IMR-90 (cell line): ENCODE data around the gene ITCH. TPM values are rescaled to one million over a fixed set of nuclear protein-coding genes. Genes with fewer than 3 reads are reported as not detected.

Experiments
- ATAC-seq: fragments of 200-7000 bp; cut with Tn5 transposase; 2 replicates; pipeline ENCODE4 v1.9.1; 2020; ENCODE audit warnings: low read depth, mild to moderate bottlenecking, moderate library complexity
- BruUV-seq: library from RNA; stranded (reverse); fragments of 400-500 nt; replicated peaks from 2 replicates; lab custom pipeline; 2021; lab: Mats Ljungman, UMichigan
- CTCF ChIA-PET: fragments of 300-600 bp; formaldehyde crosslinking; extraction: SDS; loops from one replicate; lab custom pipeline; 2021; ENCODE audit warnings: antibody characterized with exemption; lab: Yijun Ruan, JAX
- POLR2A ChIA-PET: fragments of 300-600 bp; sonication (Branson Sonifier 250); formaldehyde crosslinking; loops from one replicate; lab custom pipeline; 2022; ENCODE audit warnings: antibody characterized with exemption; ENCODE audit not compliant: unreplicated experiment; lab: Charles Lee
- DNase-seq: peaks from one replicate; pipeline ENCODE4 v3.0.0; 2013
- H2AFZ ChIP-seq: replicated peaks from 2 replicates; pipeline ENCODE3; 2013; ENCODE audit warnings: low read length, mild to moderate bottlenecking; ENCODE audit not compliant: poor library complexity
- H2AK5ac ChIP-seq: 2 replicates; pipeline ENCODE4 v1.6.1; 2013; ENCODE audit warnings: low read depth, low read length, inconsistent platforms
- H2AK9ac ChIP-seq: replicated peaks from 2 replicates; pipeline ENCODE3; 2013; ENCODE audit warnings: mild to moderate bottlenecking, low read depth, low read length, moderate library complexity; ENCODE audit not compliant: poor library complexity
- H2BK120ac ChIP-seq: 2 replicates; pipeline ENCODE4 v1.6.1; 2013; ENCODE audit warnings: low read depth, low read length, inconsistent platforms
- H2BK15ac ChIP-seq: 3 replicates; pipeline ENCODE4 v1.6.1; 2013; ENCODE audit warnings: low read depth, low read length, inconsistent platforms
- H2BK20ac ChIP-seq: 2 replicates; pipeline ENCODE4 v1.6.1; 2013; ENCODE audit warnings: low read depth, mild to moderate bottlenecking, inconsistent platforms, low read length, moderate library complexity
- H2BK5ac ChIP-seq: 2 replicates; pipeline ENCODE4 v1.6.1; 2013; ENCODE audit warnings: mild to moderate bottlenecking, low read depth, low read length, inconsistent platforms; ENCODE audit not compliant: poor library complexity, severe bottlenecking
- H3K14ac ChIP-seq: replicated peaks from 2 replicates; pipeline ENCODE4 v1.6.1; 2013; ENCODE audit warnings: low read depth, low read length, inconsistent platforms
- H3K18ac ChIP-seq: 2 replicates; pipeline ENCODE4 v1.6.1; 2013; ENCODE audit warnings: low read depth, low read length, control low read depth
- H3K23ac ChIP-seq: 2 replicates; pipeline ENCODE4 v1.6.1; 2013; ENCODE audit warnings: low read depth, low read length, inconsistent platforms
- H3K27ac ChIP-seq: 2 replicates; pipeline ENCODE4 v1.5.1; 2013; ENCODE audit warnings: mild to moderate bottlenecking, control low read depth, low read length; ENCODE audit not compliant: insufficient read depth
- H3K27me3 ChIP-seq: 2 replicates; pipeline ENCODE4 v1.6.1; 2013; ENCODE audit warnings: low read length; ENCODE audit not compliant: control insufficient read depth, insufficient read depth
- H3K36me3 ChIP-seq: 2 replicates; pipeline ENCODE4 v1.6.1; 2013; ENCODE audit warnings: low read length, mixed read lengths; ENCODE audit not compliant: control insufficient read depth, insufficient read depth
- H3K4ac ChIP-seq: 2 replicates; pipeline ENCODE4 v1.6.1; 2013; ENCODE audit warnings: low read depth, low read length, inconsistent platforms
- H3K4me1 ChIP-seq: 2 replicates; pipeline ENCODE4 v1.6.1; 2013; ENCODE audit warnings: low read length, mixed read lengths; ENCODE audit not compliant: control insufficient read depth, insufficient read depth
- H3K4me2 ChIP-seq: 2 replicates; pipeline ENCODE4 v1.6.1; 2013; ENCODE audit warnings: low read depth, mild to moderate bottlenecking, control low read depth, low read length, moderate library complexity
- H3K4me3 ChIP-seq: 2 replicates; pipeline ENCODE4 v1.5.1; 2013; ENCODE audit warnings: low read depth, mild to moderate bottlenecking, control low read depth, low read length, moderate library complexity; ENCODE audit not compliant: insufficient read depth
- H3K56ac ChIP-seq: 2 replicates; pipeline ENCODE4 v1.6.1; 2013; ENCODE audit warnings: low read length, inconsistent platforms; ENCODE audit not compliant: insufficient read depth; ENCODE audit errors: extremely low read depth
- H3K79me1 ChIP-seq, 2 experiments: 2 replicates each; pipeline ENCODE4 v1.6.1; 2013; ENCODE audit warnings: low read length in 2 of 2, inconsistent platforms in 1 of 2, low read depth in 1 of 2
- H3K9ac ChIP-seq: 2 replicates; pipeline ENCODE4 v1.6.1; 2013; ENCODE audit warnings: low read depth, low read length, control low read depth
- H3K9me1 ChIP-seq: 2 replicates; pipeline ENCODE4 v1.6.1; 2013; ENCODE audit warnings: low read length, inconsistent platforms; ENCODE audit not compliant: insufficient read depth
- H3K9me3 ChIP-seq: 2 replicates; pipeline ENCODE4 v1.6.1; 2013; ENCODE audit warnings: low read length; ENCODE audit not compliant: control insufficient read depth, insufficient read depth
- H4K20me1 ChIP-seq: 2 replicates; pipeline ENCODE4 v1.6.1; 2013; ENCODE audit warnings: low read length, inconsistent platforms; ENCODE audit not compliant: insufficient read depth
- H4K5ac ChIP-seq: 2 replicates; pipeline ENCODE4 v1.6.1; 2013; ENCODE audit warnings: mild to moderate bottlenecking, low read depth, low read length, control low read depth
- H4K8ac ChIP-seq, 2 experiments: 2 replicates each; pipeline ENCODE4 v1.6.1; 2013; ENCODE audit warnings: low read depth in 2 of 2, low read length in 2 of 2, control low read depth in 1 of 2, inconsistent platforms in 1 of 2
- H4K91ac ChIP-seq: 2 replicates; pipeline ENCODE4 v1.6.1; 2013; ENCODE audit warnings: low read depth, low read length, inconsistent platforms; ENCODE audit not compliant: insufficient read depth
- BHLHE40 ChIP-seq: fragments of 150-350 bp; IDR thresholded peaks from 2 replicates; pipeline ENCODE4 v1.6.1; 2016; ENCODE audit warnings: mild to moderate bottlenecking, low read depth, low read length
- CEBPB ChIP-seq: IDR thresholded peaks from 2 replicates; pipeline ENCODE4 v1.6.1; 2012; ENCODE audit warnings: low read depth, low read length, improper control_type of control experiment
- CHD1 ChIP-seq: IDR thresholded peaks from 2 replicates; pipeline ENCODE4 v1.6.1; 2012; ENCODE audit warnings: low read depth, low read length, improper control_type of control experiment
- CTCF ChIP-seq: conservative IDR thresholded peaks from 2 replicates; pipeline ENCODE4 v1.5.1; 2012; ENCODE audit warnings: mild to moderate bottlenecking, low read depth, low read length, improper control_type of control experiment
- ELK1 ChIP-seq: fragments of 150-350 bp; IDR thresholded peaks from 2 replicates; pipeline ENCODE4 v1.6.1; 2016; ENCODE audit warnings: low read depth, mild to moderate bottlenecking, low read length, moderate library complexity, borderline replicate concordance
- FOS ChIP-seq: fragments of 150-350 bp; IDR thresholded peaks from 2 replicates; pipeline ENCODE4 v1.6.1; 2016; ENCODE audit warnings: low read depth, low read length
- MAFK ChIP-seq: IDR thresholded peaks from 2 replicates; pipeline ENCODE4 v1.6.1; 2012; ENCODE audit warnings: low read depth, low read length, improper control_type of control experiment
- MAZ ChIP-seq: IDR thresholded peaks from 2 replicates; pipeline ENCODE4 v1.6.1; 2012; ENCODE audit warnings: low read depth, mild to moderate bottlenecking, low read length, improper control_type of control experiment, moderate library complexity, borderline replicate concordance
- MXI1 ChIP-seq: IDR thresholded peaks from 2 replicates; pipeline ENCODE4 v1.6.1; 2012; ENCODE audit warnings: low read depth, mild to moderate bottlenecking, low read length, moderate library complexity, borderline replicate concordance
- NFE2L2 ChIP-seq: fragments of 150-350 bp; IDR thresholded peaks from 2 replicates; pipeline ENCODE4 v1.6.1; 2016; ENCODE audit warnings: low read depth, mild to moderate bottlenecking, low read length
- POLR2A ChIP-seq: IDR thresholded peaks from 2 replicates; pipeline ENCODE4 v1.6.1; 2012; ENCODE audit warnings: mild to moderate bottlenecking, low read depth, low read length
- RAD21 ChIP-seq: IDR thresholded peaks from 2 replicates; pipeline ENCODE4 v1.6.1; 2012; ENCODE audit warnings: low read length, improper control_type of control experiment
- RCOR1 ChIP-seq: IDR thresholded peaks from 2 replicates; pipeline ENCODE4 v1.6.1; 2012; ENCODE audit warnings: mild to moderate bottlenecking, low read length, improper control_type of control experiment; ENCODE audit not compliant: insufficient replicate concordance
- RFX5 ChIP-seq: IDR thresholded peaks from 2 replicates; pipeline ENCODE4 v1.8.0; 2012; ENCODE audit warnings: low read depth, mild to moderate bottlenecking, low read length, moderate library complexity
- SMC3 ChIP-seq: fragments of 150-350 bp; IDR thresholded peaks from 2 replicates; pipeline ENCODE4 v1.6.1; 2016; ENCODE audit warnings: low read depth, mild to moderate bottlenecking, antibody characterized with exemption, low read length, moderate library complexity
- WGBS, 2 experiments: methylation state at CpG; one replicate each; pipeline versions ENCODE4 v1.1.5 to v1.1.7; 2013; ENCODE audit warnings: missing lambda C conversion rate in 2 of 2; ENCODE audit not compliant: insufficient read length in 1 of 2; ENCODE audit errors: extremely low coverage in 2 of 2; 5-methylcytosine and 5-hydroxymethylcytosine counted together
- dilution Hi-C: fragments of 300-500 bp; cut with HindIII; formaldehyde crosslinking; loops from one replicate; pipeline ENCODE4 v1.14.3; 2018; ENCODE audit warnings: low sequenced_read_pairs; ENCODE audit not compliant: unreplicated experiment
- in situ Hi-C: fragments of 300-500 bp; cut with MboI; formaldehyde crosslinking; loops from 3 replicates; pipeline ENCODE4 v1.14.3; 2019; ENCODE audit warnings: low sequenced_read_pairs, inconsistent platforms, mixed read lengths
- intact Hi-C: fragments of 100-400 bp; cut with micrococcal nuclease; formaldehyde crosslinking; loops from 2 replicates; pipeline ENCODE4 v1.10.0; 2022
- polyA plus RNA-seq, 3 experiments: library from polyadenylated mRNA; depleted of rRNA; stranded (reverse); fragments of >200 nt; gene quantifications; 2 replicates each; pipeline ENCODE4 v1.2.3, GENCODE V29; 2012; ENCODE audit warnings: low replicate concordance in 1 of 3
- total RNA-seq: library from RNA; depleted of rRNA; stranded (reverse); fragments of >200 nt; gene quantifications from 2 replicates; pipeline ENCODE4 v1.2.3, GENCODE V29; 2012
- TF ChIP-seq, protein P1 (sequence below): fragments of 150-350 bp; IDR thresholded peaks from 2 replicates; pipeline ENCODE4 v1.6.1; 2017; ENCODE audit warnings: mild to moderate bottlenecking, antibody characterized with exemption, low read length, low read depth

Gene ITCH
- total and polyA plus RNA-seq, 2 of the 4 experiments (the other 2 are of a cell fraction) = 12.7 to 94.6 TPM

- H3K18ac ChIP-seq = no peak overlapping the region
- no peak overlapping the region for H2BK20ac ChIP-seq
- no peak overlapping the region for H4K91ac ChIP-seq
- H3K4me2 ChIP-seq = no peak overlapping the region
- H3K23ac ChIP-seq = no peak overlapping the region
- no peak overlapping the region for H2AK5ac ChIP-seq
- 80% methylated on average over 10 of the region's 11 CpGs; no CpG with 5 or more reads in 1 of the 2 experiments for WGBS, 2 experiments
- H3K4ac ChIP-seq = no peak overlapping the region
- H3K9me1 ChIP-seq = 0 out of 2 replicates have a peak, but pooled peaks cover 2% of the 10 kb centered on the region
- BruUV-seq = no TSS peak
- no peak for TF ChIP-seq RFX5
- no peak for TF ChIP-seq BHLHE40
- no peak for TF ChIP-seq FOS
- TF ChIP-seq CHD1 = no peak
- TF ChIP-seq CTCF = no peak
- TF ChIP-seq SMC3 = no peak
- no peak for TF ChIP-seq POLR2A
- no peak for TF ChIP-seq RCOR1
- no peak for TF ChIP-seq CEBPB
- no peak for TF ChIP-seq RAD21
- TF ChIP-seq MAFK = no peak
- TF ChIP-seq, protein P1, sequence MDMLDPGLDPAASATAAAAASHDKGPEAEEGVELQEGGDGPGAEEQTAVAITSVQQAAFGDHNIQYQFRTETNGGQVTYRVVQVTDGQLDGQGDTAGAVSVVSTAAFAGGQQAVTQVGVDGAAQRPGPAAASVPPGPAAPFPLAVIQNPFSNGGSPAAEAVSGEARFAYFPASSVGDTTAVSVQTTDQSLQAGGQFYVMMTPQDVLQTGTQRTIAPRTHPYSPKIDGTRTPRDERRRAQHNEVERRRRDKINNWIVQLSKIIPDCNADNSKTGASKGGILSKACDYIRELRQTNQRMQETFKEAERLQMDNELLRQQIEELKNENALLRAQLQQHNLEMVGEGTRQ = no peak
- TF ChIP-seq NFE2L2 = no peak
- no peak for TF ChIP-seq MXI1
- TF ChIP-seq MAZ = no peak
- TF ChIP-seq ELK1 = no peak
- no peak overlapping the region for H2BK5ac ChIP-seq
- no peak overlapping the region for H2AFZ ChIP-seq
- no peaks in the 10 kb centered on the region for H3K9me3 ChIP-seq
- H4K5ac ChIP-seq = no peak overlapping the region
- DNase-seq (no peak), ATAC-seq (no peak)
- no peak overlapping the region for H3K56ac ChIP-seq
- H2BK15ac ChIP-seq = no peak overlapping the region
- intact Hi-C loops (no loop called here), in situ Hi-C loops (no loop called here), dilution Hi-C loops (no loop called here)
- H3K4me1 ChIP-seq = no peaks in the 10 kb centered on the region
- no peaks in the 10 kb centered on the region for H3K79me1 ChIP-seq
- H3K27me3 ChIP-seq = no peaks in the 10 kb centered on the region
- H3K4me3 ChIP-seq = no peak overlapping the region
- H3K14ac ChIP-seq = no peak overlapping the region
- ChIA-PET CTCF (no interaction called here), POLR2A (no interaction called here)
- no peak overlapping the region for H3K9ac ChIP-seq
- no peaks in the 10 kb centered on the region; the same call in 1 of the 2 replicates for H4K20me1 ChIP-seq
- no peak overlapping the region for H2BK120ac ChIP-seq
- no peak overlapping the region for H3K27ac ChIP-seq
- H4K8ac ChIP-seq = no peak overlapping the region
- H2AK9ac ChIP-seq = no peak overlapping the region
- H3K36me3 ChIP-seq = peaks cover 4% of the 10 kb centered on the region; the same call in 1 of the 2 replicates
These were observed 183.7 kb downstream of the ITCH start for GRCh38 chr20:34546751-34547181.
